Endothelial cell of umbilical vein (primary cell): ENCODE measurements around the gene FBXO4. TPM values are rescaled to one million over a fixed set of nuclear protein-coding genes. Genes with fewer than 3 reads are reported as not detected.

Experiments used
- BruUV-seq: library from RNA; stranded (reverse); fragments of 400-500 nt; replicated peaks from 2 replicates; lab custom pipeline; 2021; lab: Mats Ljungman, UMichigan
- CTCF ChIA-PET: fragments of 300-600, 350-600 bp; sonication (Branson Sonifier 250); formaldehyde crosslinking; loops from one replicate; lab custom pipeline; 2021; ENCODE audit warnings: antibody characterized with exemption, inconsistent platforms; lab: Charles Lee
- POLR2A ChIA-PET: fragments of 300-600, 350-600 bp; sonication (Branson Sonifier 250); formaldehyde crosslinking; loops from one replicate; lab custom pipeline; 2021; ENCODE audit warnings: antibody characterized with exemption, inconsistent platforms; lab: Charles Lee
- DNase-seq: peaks from one replicate; pipeline ENCODE4 v3.0.0-alpha.2; 2011; ENCODE audit warnings: low read depth, low spot score
- FAIRE-seq: peaks from 2 replicates; lab custom pipeline; 2011; peaks lifted over from hg19 to GRCh38; lab: Jason Lieb, UNC
- H2AFZ ChIP-seq: 2 replicates; pipeline ENCODE4 v1.6.0; 2012; ENCODE audit warnings: low read depth, low read length, control low read depth, inconsistent platforms
- H3K27ac ChIP-seq: 2 replicates; pipeline ENCODE4 v1.5.1; 2011; ENCODE audit warnings: low read depth, mild to moderate bottlenecking, control low read depth, low read length, moderate library complexity; ENCODE audit not compliant: insufficient read depth
- H3K27me3 ChIP-seq, 2 experiments: 2 replicates each; pipeline versions ENCODE4 v1.6.0 to v1.6.1; 2011; ENCODE audit warnings: low read length in 2 of 2, mixed read lengths in 1 of 2; ENCODE audit not compliant: control insufficient read depth in 2 of 2, insufficient read depth in 2 of 2
- H3K36me3 ChIP-seq, 2 experiments: 2 replicates in 1 of 2; 3 replicates in 1 of 2; pipeline ENCODE4 v1.5.1; 2011; ENCODE audit warnings: low read length in 2 of 2, mild to moderate bottlenecking in 1 of 2, moderate library complexity in 1 of 2; ENCODE audit not compliant: control insufficient read depth in 2 of 2, insufficient read depth in 2 of 2; ENCODE audit errors: extremely low read depth in 1 of 2
- H3K4me1 ChIP-seq: 3 replicates; pipeline ENCODE4 v1.5.1; 2011; ENCODE audit warnings: mild to moderate bottlenecking, low read length; ENCODE audit not compliant: control insufficient read depth, insufficient read depth; ENCODE audit errors: extremely low read depth
- H3K4me2 ChIP-seq: 2 replicates; pipeline ENCODE4 v1.6.1; 2011; ENCODE audit warnings: low read length, control low read depth, mixed read lengths; ENCODE audit not compliant: insufficient read depth
- H3K4me3 ChIP-seq, 3 experiments: fragments of 200-600 bp in 1 of 3; sonication (generic), shearing (Covaris generic) in 1 of 3; replicated peaks in 1 of 3; 2 replicates each; pipeline ENCODE4 v1.5.1; 2011 to 2016; ENCODE audit warnings: control low read depth in 3 of 3, low read length in 3 of 3, mild to moderate bottlenecking in 2 of 3, inconsistent platforms in 1 of 3, low read depth in 1 of 3, moderate library complexity in 1 of 3; ENCODE audit not compliant: insufficient read depth in 1 of 3
- H3K79me2 ChIP-seq: 2 replicates; pipeline ENCODE4 v1.6.0; 2012; ENCODE audit warnings: low read length, inconsistent platforms; ENCODE audit not compliant: control insufficient read depth, insufficient read depth
- H3K9ac ChIP-seq: replicated peaks from 2 replicates; pipeline ENCODE3; 2011; ENCODE audit warnings: low read length, control low read depth; ENCODE audit not compliant: insufficient read depth; ENCODE audit errors: extremely low read depth
- H3K9me1 ChIP-seq: replicated peaks from 3 replicates; pipeline ENCODE4 v1.6.0; 2011; ENCODE audit warnings: mild to moderate bottlenecking, low read length; ENCODE audit not compliant: control insufficient read depth, insufficient read depth; ENCODE audit errors: extremely low read depth
- H3K9me3 ChIP-seq: replicated peaks from 2 replicates; pipeline ENCODE4 v1.5.1; 2012; ENCODE audit warnings: low read length, inconsistent platforms; ENCODE audit not compliant: control insufficient read depth, insufficient read depth
- H4K20me1 ChIP-seq: replicated peaks from 2 replicates; pipeline ENCODE3; 2011; ENCODE audit warnings: mild to moderate bottlenecking, low read length; ENCODE audit not compliant: control insufficient read depth, insufficient read depth; ENCODE audit errors: extremely low read depth
- CTCF ChIP-seq, 2 donors: IDR thresholded peaks; 1 replicate in 1 of 2; 2 replicates in 1 of 2; pipeline ENCODE4 v1.5.1; 2011; ENCODE audit warnings: low read length in 2 of 2, mild to moderate bottlenecking in 2 of 2, moderate library complexity in 2 of 2, control low read depth in 1 of 2, inconsistent platforms in 1 of 2, low read depth in 1 of 2; ENCODE audit not compliant: insufficient read depth in 1 of 2; ENCODE audit errors: extremely low read depth in 1 of 2
- EZH2 ChIP-seq: IDR thresholded peaks from 2 replicates; pipeline ENCODE4 v1.6.1; 2012; ENCODE audit warnings: borderline replicate concordance, low read depth, mild to moderate bottlenecking, moderate library complexity, low read length, inconsistent platforms; ENCODE audit not compliant: severe bottlenecking
- FOS ChIP-seq: IDR thresholded peaks from 2 replicates; pipeline ENCODE4 v1.6.1; 2011; ENCODE audit warnings: mild to moderate bottlenecking, low read length, moderate library complexity, borderline replicate concordance; ENCODE audit not compliant: insufficient read depth
- GATA2 ChIP-seq: IDR thresholded peaks from 2 replicates; pipeline ENCODE4 v1.7.0; 2011; ENCODE audit warnings: low read depth, mild to moderate bottlenecking, moderate library complexity, mixed read lengths, low read length; ENCODE audit not compliant: insufficient read length, insufficient read depth
- JUN ChIP-seq: IDR thresholded peaks from 2 replicates; pipeline ENCODE4 v1.6.1; 2011; ENCODE audit warnings: borderline replicate concordance, low read depth; ENCODE audit not compliant: insufficient read length, insufficient read depth
- MYC ChIP-seq: IDR thresholded peaks from one replicate; pipeline ENCODE4 v1.6.1; 2011; ENCODE audit warnings: mild to moderate bottlenecking, low read depth, low read length
- POLR2A ChIP-seq: IDR thresholded peaks from 2 replicates; pipeline ENCODE4 v1.6.1; 2012; ENCODE audit warnings: low read depth, mild to moderate bottlenecking, control low read depth, low read length
- POLR2AphosphoS5 ChIP-seq: IDR thresholded peaks from 2 replicates; pipeline ENCODE4 v1.6.1; 2012; ENCODE audit warnings: low read depth, mild to moderate bottlenecking, control low read depth, low read length, moderate library complexity; ENCODE audit not compliant: insufficient read depth
- dilution Hi-C: fragments of 300-500 bp; cut with MboI; formaldehyde crosslinking; loops from one replicate; pipeline ENCODE4 v1.15.0; 2019; ENCODE audit warnings: low sequenced_read_pairs; ENCODE audit not compliant: extremely low pct_ligation_motif_present
- intact Hi-C: fragments of 100-400 bp; cut with micrococcal nuclease; formaldehyde crosslinking; loops from one replicate; pipeline ENCODE4 v1.10.0; 2022
- polyA plus RNA-seq, 4 experiments: library from polyadenylated mRNA; depleted of rRNA in 3 of 4; stranded (reverse) in 3 of 4; unstranded in 1 of 4; fragments of >200 nt; gene quantifications; 2 replicates each; pipeline versions ENCODE4 v1.2.1 to v1.2.3, GENCODE V29; 2011 to 2012; ENCODE audit warnings: missing spikeins in 1 of 4
- total RNA-seq: library from RNA; stranded (reverse); gene quantifications from 2 replicates; pipeline ENCODE4 v1.2.3, GENCODE V29; 2021
- TF ChIP-seq, protein P1 (sequence below): IDR thresholded peaks from 2 replicates; pipeline ENCODE4 v1.6.1; 2011; ENCODE audit not compliant: insufficient read depth, insufficient read length

Gene FBXO4
- total and polyA plus RNA-seq, 2 donors (not counting 3 experiments of a cell fraction or from before 2014, with no cell fraction given) = 4.4 to 7.7 TPM

DNA sequence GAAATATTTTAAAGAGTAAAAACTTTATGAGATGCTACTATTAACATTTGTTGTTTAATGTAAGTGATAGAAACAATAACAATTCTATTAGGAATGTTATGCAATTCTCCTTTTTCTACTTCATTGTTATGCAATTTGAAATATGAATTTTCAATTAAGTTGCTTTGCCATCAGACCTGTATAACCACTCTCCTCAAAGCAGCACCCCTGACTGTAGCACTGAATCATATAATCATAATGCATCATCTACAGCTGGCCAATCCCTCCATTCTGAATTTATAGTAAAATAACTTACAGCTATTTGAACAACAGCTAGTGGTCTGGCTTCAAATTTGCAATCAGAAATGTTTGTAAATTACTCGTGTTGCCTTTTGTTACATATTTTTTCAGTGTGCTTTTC, 29.2 kb downstream of the FBXO4 start:
- peaks cover 0 to 3% of the 10 kb centered on the region in 2 experiments for H3K27me3 ChIP-seq
- no peaks in the 10 kb centered on the region for H3K4me1 ChIP-seq
- H2AFZ ChIP-seq = no peak overlapping the region
- DNase-seq = no peak
- dilution Hi-C loops = no loop called here
- BruUV-seq = no TSS peak
- H3K79me2 ChIP-seq = no peaks in the 10 kb centered on the region
- POLR2A ChIA-PET = no interaction called here
- H3K9me3 ChIP-seq = no peaks in the 10 kb centered on the region
- no peak overlapping the region for H3K27ac ChIP-seq
- H3K4me3 ChIP-seq = no peak overlapping the region
- H3K4me2 ChIP-seq = no peak overlapping the region
- no peak for FAIRE-seq
- no peak for TF ChIP-seq POLR2A
- TF ChIP-seq MYC = no peak
- TF ChIP-seq JUN = no peak
- TF ChIP-seq, protein P1, sequence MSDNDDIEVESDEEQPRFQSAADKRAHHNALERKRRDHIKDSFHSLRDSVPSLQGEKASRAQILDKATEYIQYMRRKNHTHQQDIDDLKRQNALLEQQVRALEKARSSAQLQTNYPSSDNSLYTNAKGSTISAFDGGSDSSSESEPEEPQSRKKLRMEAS = no peak
- TF ChIP-seq EZH2 = no peak
- no peak for TF ChIP-seq GATA2
- no peak for TF ChIP-seq POLR2AphosphoS5
- TF ChIP-seq CTCF (IDR thresholded peaks at IDR 0.05; ENCODE audit: extremely low read depth in 1 of 2, insufficient read depth in 1 of 2, low read depth in 1 of 2, low read length in 2 of 2) = no peak
- no peak for TF ChIP-seq FOS
- no peak overlapping the region for H3K9ac ChIP-seq
- H3K9me1 ChIP-seq = no peaks in the 10 kb centered on the region
- intact Hi-C loops = no loop called here
- H4K20me1 ChIP-seq = no peaks in the 10 kb centered on the region
- CTCF ChIA-PET = no interaction called here
- no peaks in the 10 kb centered on the region for H3K36me3 ChIP-seq
